ENCODE results near the gene SLC25A22. TPM values are rescaled to one million over a fixed set of nuclear protein-coding genes. Genes with fewer than 3 reads are reported as not detected.

Gene SLC25A22
- total and polyA plus RNA-seq, 9 donors: 0.42 to 23.3 (median 15.5) TPM

DNA sequence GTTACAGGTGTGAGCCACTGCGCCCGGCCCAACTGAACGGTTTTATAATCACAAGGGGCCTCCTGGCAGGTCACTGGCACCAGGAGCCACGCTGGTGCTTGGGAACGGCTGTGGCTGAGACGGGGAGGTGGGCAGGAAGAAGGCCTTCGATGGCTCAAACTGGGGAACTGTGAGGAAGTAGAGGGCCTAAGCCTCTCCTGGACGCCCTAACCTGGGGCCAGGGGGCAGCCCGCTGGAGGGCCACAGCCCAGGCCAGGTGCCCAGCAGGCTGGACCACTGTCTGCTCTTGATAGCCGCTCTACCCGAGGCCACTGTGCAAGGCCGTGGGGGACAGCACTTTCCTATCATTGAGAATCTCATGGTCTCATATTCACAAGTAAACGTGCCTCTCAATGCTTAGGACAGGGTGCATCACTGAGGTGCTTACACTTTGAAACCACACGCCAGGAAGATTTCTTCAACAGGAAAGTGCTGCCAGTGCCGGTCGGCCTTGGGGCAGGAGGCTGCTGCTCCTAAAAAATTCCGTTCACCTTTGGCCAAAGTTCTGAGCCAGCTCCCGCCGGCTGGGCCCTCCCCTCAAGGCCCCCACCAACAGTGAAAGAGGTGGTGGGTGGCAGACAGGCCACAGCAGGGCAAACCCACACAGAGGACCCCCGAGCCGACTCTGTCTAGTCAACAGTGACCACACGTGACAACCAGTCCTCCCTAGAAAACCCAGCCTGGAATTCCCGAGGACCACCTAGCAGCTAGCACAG lies 28.0 kb downstream of the SLC25A22 start:
- Histone ChIP-seq H3K27ac (no peak overlapping the region), H3K27me3 (no peaks in the 10 kb centered on the region), H3K9me3 (no peaks in the 10 kb centered on the region), H3K4me1 (ENCODE audit: insufficient read depth) (peaks cover 2% of the 10 kb centered on the region), H3K4me3 (no peak overlapping the region), H3K36me3 (no peaks in the 10 kb centered on the region)
- TF ChIP-seq, protein P1, sequence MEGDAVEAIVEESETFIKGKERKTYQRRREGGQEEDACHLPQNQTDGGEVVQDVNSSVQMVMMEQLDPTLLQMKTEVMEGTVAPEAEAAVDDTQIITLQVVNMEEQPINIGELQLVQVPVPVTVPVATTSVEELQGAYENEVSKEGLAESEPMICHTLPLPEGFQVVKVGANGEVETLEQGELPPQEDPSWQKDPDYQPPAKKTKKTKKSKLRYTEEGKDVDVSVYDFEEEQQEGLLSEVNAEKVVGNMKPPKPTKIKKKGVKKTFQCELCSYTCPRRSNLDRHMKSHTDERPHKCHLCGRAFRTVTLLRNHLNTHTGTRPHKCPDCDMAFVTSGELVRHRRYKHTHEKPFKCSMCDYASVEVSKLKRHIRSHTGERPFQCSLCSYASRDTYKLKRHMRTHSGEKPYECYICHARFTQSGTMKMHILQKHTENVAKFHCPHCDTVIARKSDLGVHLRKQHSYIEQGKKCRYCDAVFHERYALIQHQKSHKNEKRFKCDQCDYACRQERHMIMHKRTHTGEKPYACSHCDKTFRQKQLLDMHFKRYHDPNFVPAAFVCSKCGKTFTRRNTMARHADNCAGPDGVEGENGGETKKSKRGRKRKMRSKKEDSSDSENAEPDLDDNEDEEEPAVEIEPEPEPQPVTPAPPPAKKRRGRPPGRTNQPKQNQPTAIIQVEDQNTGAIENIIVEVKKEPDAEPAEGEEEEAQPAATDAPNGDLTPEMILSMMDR (IDR thresholded peaks at IDR 0.05): no peak
- TF ChIP-seq POLR2A (IDR thresholded peaks at IDR 0.05) (no peak), EP300 (IDR thresholded peaks at IDR 0.05) (no peak)
- intact Hi-C loops (cut with DNase I): no loop called here
- 84 to 88% (median 86%) methylated on average over 22 to 23 of the region's 23 CpGs for WGBS, 3 donors
- DNase-seq: no peak

DNA sequence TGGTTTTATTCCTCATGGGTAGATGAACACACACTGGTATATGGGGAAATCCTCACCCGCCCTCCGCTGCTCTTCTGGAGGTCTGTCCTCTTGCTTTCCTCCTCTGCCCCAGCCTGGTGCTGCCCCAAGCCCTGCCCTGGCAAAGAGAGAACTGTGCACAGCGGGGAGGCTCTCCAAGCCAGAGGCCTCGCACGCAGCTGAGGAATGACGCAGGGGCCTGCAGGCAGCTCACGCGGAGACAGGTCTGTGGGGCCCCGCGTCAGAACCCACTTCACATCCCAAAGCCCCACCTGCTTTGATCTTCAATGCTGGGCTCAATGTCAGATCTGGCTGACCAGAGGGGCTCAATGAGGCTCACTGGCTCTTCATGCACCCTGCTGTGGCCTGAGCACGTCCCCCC lies 30.8 kb downstream of the SLC25A22 start:
- WGBS, 3 donors: 90 to 95% (median 91%) methylated on average over 11 of the region's 11 CpGs
- Histone ChIP-seq H3K4me3 (no peak overlapping the region), H3K36me3 (no peaks in the 10 kb centered on the region), H3K27ac (no peak overlapping the region), H3K4me1 (ENCODE audit: insufficient read depth) (no peaks in the 10 kb centered on the region), H3K9me3 (no peaks in the 10 kb centered on the region), H3K27me3 (no peaks in the 10 kb centered on the region)
- no peak for DNase-seq
- TF ChIP-seq, protein P1 (IDR thresholded peaks at IDR 0.05): no peak
- TF ChIP-seq EP300 (IDR thresholded peaks at IDR 0.05): no peak
- TF ChIP-seq POLR2A (IDR thresholded peaks at IDR 0.05): no peak
- intact Hi-C loops (cut with DNase I): no loop called here

DNA sequence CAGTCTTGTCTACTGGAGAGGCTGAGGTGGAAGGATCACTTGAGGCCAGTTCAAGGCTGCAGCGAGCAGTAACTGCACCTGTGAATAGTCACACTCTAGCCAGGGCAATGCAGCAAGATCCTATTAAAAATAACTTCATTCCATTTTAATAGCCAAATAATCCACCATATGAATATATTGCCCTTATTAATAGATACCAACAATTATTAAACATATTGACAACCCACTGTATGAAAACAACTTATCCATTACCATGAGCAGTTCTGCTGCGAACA lies 31.2 kb downstream of the SLC25A22 start:
- H3K27ac ChIP-seq: no peak overlapping the region
- no peak overlapping the region for H3K4me3 ChIP-seq
- no peak for TF ChIP-seq EP300 (IDR thresholded peaks at IDR 0.05)
- TF ChIP-seq, protein P1 (IDR thresholded peaks at IDR 0.05): no peak
- no peak for TF ChIP-seq POLR2A (IDR thresholded peaks at IDR 0.05)
- H3K36me3 ChIP-seq: no peaks in the 10 kb centered on the region
- no peaks in the 10 kb centered on the region for H3K9me3 ChIP-seq
- intact Hi-C loops (cut with DNase I): no loop called here
- H3K27me3 ChIP-seq: no peaks in the 10 kb centered on the region
- H3K4me1 ChIP-seq (ENCODE audit: insufficient read depth): no peaks in the 10 kb centered on the region
- 96 to 98% (median 96%) methylated on average over 2 of the region's 2 CpGs for WGBS, 3 donors
- no peak for DNase-seq

DNA sequence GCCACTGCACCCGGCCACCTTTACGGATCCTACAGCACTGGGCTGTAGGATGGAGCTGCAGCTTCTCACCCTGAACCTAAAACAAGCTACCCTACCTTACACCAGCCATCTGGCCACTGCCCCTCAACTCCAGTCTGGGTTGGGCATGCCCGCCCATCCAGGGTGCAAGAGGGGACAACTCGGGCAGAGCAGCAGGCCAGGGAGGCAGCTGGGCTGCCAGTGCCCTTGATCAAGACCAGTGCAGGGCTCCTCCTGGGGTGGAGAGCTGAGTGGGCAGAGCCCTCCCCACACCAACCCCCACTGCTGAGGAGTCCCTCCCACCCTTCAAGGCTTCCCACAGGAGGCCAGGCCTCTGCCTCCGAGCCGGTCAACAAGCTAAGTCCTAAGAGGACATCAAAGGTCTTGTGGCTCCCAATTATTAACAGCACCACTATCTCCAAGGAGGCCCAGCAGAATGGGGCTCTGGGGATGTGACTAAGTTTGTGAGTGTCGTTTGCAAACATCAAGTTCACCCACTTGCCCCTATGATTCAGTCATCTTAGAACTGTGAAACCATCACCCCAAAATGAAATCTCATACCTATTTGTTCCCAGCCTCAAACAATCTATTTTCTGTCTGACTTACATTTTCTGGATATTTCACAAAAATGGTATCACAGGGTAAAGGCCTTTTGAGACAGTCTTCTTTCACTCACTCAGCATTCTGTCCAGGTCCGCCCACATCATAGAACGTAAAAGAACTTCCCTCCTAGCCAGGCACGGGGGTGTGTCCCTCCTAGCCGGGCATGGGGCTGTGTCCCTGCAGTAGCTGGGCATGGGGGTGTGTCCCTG lies 31.8 kb downstream of the SLC25A22 start:
- H3K9me3 ChIP-seq: no peaks in the 10 kb centered on the region
- no peak overlapping the region for H3K4me3 ChIP-seq
- TF ChIP-seq EP300 (IDR thresholded peaks at IDR 0.05): no peak
- TF ChIP-seq, protein P1 (IDR thresholded peaks at IDR 0.05): no peak
- no peak for TF ChIP-seq POLR2A (IDR thresholded peaks at IDR 0.05)
- intact Hi-C loops (cut with DNase I): no loop called here
- no peak for DNase-seq
- 69 to 78% (median 76%) methylated on average over 11 of the region's 11 CpGs for WGBS, 3 donors
- H3K27ac ChIP-seq: no peak overlapping the region
- H3K36me3 ChIP-seq: no peaks in the 10 kb centered on the region
- H3K4me1 ChIP-seq (ENCODE audit: insufficient read depth): no peaks in the 10 kb centered on the region
- no peaks in the 10 kb centered on the region for H3K27me3 ChIP-seq
